Measurements from ENCODE around the gene DYRK3.

GRCh38 chr1:206657751-206658150 is 22.4 kb downstream of the DYRK3 start:
- TF ChIP-seq ZNF274 (IDR thresholded peaks at IDR 0.05; ENCODE audit: low read length) (no peak), ZNF274 (tag by site-specific recombination; IDR thresholded peaks at IDR 0.05; ENCODE audit: borderline replicate concordance) (no peak), ZBTB8A (tag by site-specific recombination; IDR thresholded peaks at IDR 0.05) (no peak), GLI4 (tag by site-specific recombination; IDR thresholded peaks at IDR 0.05) (no peak), ZNF530 (tag by site-specific recombination; IDR thresholded peaks at IDR 0.05; ENCODE audit: low read depth) (no peak), ZNF121 (tag by site-specific recombination; IDR thresholded peaks at IDR 0.05) (no peak), ATF2 (tag by site-specific recombination; IDR thresholded peaks at IDR 0.05; ENCODE audit: low read depth) (no peak), ZNF645 (tag by site-specific recombination; IDR thresholded peaks at IDR 0.05) (no peak), TRIM28 (IDR thresholded peaks at IDR 0.05; ENCODE audit: borderline replicate concordance, low read length) (no peak), TCF7L2 (IDR thresholded peaks at IDR 0.05; ENCODE audit: borderline replicate concordance, low read depth, low read length) (no peak), BCL11A (tag by site-specific recombination; IDR thresholded peaks at IDR 0.05; ENCODE audit: low read depth) (no peak)
- TF ChIP-seq, protein P1, sequence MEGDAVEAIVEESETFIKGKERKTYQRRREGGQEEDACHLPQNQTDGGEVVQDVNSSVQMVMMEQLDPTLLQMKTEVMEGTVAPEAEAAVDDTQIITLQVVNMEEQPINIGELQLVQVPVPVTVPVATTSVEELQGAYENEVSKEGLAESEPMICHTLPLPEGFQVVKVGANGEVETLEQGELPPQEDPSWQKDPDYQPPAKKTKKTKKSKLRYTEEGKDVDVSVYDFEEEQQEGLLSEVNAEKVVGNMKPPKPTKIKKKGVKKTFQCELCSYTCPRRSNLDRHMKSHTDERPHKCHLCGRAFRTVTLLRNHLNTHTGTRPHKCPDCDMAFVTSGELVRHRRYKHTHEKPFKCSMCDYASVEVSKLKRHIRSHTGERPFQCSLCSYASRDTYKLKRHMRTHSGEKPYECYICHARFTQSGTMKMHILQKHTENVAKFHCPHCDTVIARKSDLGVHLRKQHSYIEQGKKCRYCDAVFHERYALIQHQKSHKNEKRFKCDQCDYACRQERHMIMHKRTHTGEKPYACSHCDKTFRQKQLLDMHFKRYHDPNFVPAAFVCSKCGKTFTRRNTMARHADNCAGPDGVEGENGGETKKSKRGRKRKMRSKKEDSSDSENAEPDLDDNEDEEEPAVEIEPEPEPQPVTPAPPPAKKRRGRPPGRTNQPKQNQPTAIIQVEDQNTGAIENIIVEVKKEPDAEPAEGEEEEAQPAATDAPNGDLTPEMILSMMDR (tag by site-specific recombination; IDR thresholded peaks at IDR 0.05): no peak
- TF ChIP-seq, protein P2, sequence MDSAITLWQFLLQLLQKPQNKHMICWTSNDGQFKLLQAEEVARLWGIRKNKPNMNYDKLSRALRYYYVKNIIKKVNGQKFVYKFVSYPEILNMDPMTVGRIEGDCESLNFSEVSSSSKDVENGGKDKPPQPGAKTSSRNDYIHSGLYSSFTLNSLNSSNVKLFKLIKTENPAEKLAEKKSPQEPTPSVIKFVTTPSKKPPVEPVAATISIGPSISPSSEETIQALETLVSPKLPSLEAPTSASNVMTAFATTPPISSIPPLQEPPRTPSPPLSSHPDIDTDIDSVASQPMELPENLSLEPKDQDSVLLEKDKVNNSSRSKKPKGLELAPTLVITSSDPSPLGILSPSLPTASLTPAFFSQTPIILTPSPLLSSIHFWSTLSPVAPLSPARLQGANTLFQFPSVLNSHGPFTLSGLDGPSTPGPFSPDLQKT (IDR thresholded peaks at IDR 0.05; ENCODE audit: borderline replicate concordance, low read depth, low read length): no peak
- TF ChIP-seq, protein P3, sequence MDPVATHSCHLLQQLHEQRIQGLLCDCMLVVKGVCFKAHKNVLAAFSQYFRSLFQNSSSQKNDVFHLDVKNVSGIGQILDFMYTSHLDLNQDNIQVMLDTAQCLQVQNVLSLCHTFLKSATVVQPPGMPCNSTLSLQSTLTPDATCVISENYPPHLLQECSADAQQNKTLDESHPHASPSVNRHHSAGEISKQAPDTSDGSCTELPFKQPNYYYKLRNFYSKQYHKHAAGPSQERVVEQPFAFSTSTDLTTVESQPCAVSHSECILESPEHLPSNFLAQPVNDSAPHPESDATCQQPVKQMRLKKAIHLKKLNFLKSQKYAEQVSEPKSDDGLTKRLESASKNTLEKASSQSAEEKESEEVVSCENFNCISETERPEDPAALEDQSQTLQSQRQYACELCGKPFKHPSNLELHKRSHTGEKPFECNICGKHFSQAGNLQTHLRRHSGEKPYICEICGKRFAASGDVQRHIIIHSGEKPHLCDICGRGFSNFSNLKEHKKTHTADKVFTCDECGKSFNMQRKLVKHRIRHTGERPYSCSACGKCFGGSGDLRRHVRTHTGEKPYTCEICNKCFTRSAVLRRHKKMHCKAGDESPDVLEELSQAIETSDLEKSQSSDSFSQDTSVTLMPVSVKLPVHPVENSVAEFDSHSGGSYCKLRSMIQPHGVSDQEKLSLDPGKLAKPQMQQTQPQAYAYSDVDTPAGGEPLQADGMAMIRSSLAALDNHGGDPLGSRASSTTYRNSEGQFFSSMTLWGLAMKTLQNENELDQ (tag by site-specific recombination; IDR thresholded peaks at IDR 0.05; ENCODE audit: low read depth): no peak
- TF ChIP-seq, protein P4, sequence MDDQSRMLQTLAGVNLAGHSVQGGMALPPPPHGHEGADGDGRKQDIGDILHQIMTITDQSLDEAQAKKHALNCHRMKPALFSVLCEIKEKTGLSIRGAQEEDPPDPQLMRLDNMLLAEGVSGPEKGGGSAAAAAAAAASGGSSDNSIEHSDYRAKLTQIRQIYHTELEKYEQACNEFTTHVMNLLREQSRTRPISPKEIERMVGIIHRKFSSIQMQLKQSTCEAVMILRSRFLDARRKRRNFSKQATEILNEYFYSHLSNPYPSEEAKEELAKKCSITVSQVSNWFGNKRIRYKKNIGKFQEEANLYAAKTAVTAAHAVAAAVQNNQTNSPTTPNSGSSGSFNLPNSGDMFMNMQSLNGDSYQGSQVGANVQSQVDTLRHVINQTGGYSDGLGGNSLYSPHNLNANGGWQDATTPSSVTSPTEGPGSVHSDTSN (CRISPR knock-in tag; IDR thresholded peaks at IDR 0.05): no peak
